HCT116 (cell line): ENCODE results near the gene FRY. TPM values are rescaled to one million over a fixed set of nuclear protein-coding genes. Genes with fewer than 3 reads are reported as not detected.

Source experiments
- ATAC-seq: fragments of 200-7000 bp; cut with Tn5 transposase; 2 replicates; pipeline ENCODE4 v1.9.1; 2020; ENCODE audit warnings: mild to moderate bottlenecking, moderate library complexity
- BruUV-seq: library from RNA; stranded (reverse); fragments of 400-500 nt; replicated peaks from 2 replicates; lab custom pipeline; 2021; lab: Mats Ljungman, UMichigan
- CTCF ChIA-PET: fragments of 300-600 bp; sonication (Branson Sonifier 250); formaldehyde crosslinking; loops from one replicate; lab custom pipeline; 2021; ENCODE audit warnings: antibody characterized with exemption; lab: Charles Lee
- POLR2A ChIA-PET: fragments of 300-600, 350-600 bp; sonication (Branson Sonifier 250); formaldehyde crosslinking; loops from one replicate; lab custom pipeline; 2021; ENCODE audit warnings: antibody characterized with exemption; lab: Charles Lee
- RAD21 ChIA-PET, 2 experiments: fragments of 300-600 bp; sonication (Branson Sonifier 250); formaldehyde crosslinking; loops; one replicate each; lab custom pipeline; 2023; ENCODE audit warnings: low total read pairs in 2 of 2; ENCODE audit not compliant: uncharacterized antibody in 2 of 2, unreplicated experiment in 2 of 2, low non-redundant PET in 1 of 2; lab: Charles Lee
- DNase-seq: peaks from one replicate; pipeline ENCODE4 v3.0.0-alpha.2; 2010; ENCODE audit warnings: low read depth, low spot score
- H2AFZ ChIP-seq: fragments of 200-600 bp; shearing (Covaris generic), sonication (generic); 2 replicates; pipeline ENCODE4 v1.6.1; 2017; ENCODE audit warnings: low read depth, mixed run types, mixed read lengths, antibody characterized with exemption, low read length; ENCODE audit not compliant: poor library complexity, severe bottlenecking
- H3K27ac ChIP-seq: 2 replicates; pipeline ENCODE4 v1.5.1; 2012; ENCODE audit warnings: low read depth, low read length
- H3K27me3 ChIP-seq: fragments of 200-600 bp; sonication (generic); 2 replicates; pipeline ENCODE4 v1.6.1; 2016; ENCODE audit warnings: mixed run types, low read length, mixed read lengths; ENCODE audit not compliant: insufficient read depth
- H3K36me3 ChIP-seq, 2 experiments: fragments of 200-500 bp in 1 of 2; fragments of 200-600 bp in 1 of 2; sonication (Bioruptor generic) in 1 of 2; sonication (generic) in 1 of 2; 2 replicates each; pipeline versions ENCODE4 v1.5.1 to v1.6.1; 2014 to 2016; ENCODE audit warnings: low read length in 2 of 2, inconsistent platforms in 1 of 2, mixed read lengths in 1 of 2, mixed run types in 1 of 2; ENCODE audit not compliant: insufficient read depth in 2 of 2, control insufficient read depth in 1 of 2
- H3K4me1 ChIP-seq, 2 experiments: fragments of 200-600 bp in 1 of 2; sonication (generic) in 1 of 2; 2 replicates each; pipeline versions ENCODE4 v1.5.1 to v1.6.1; 2012 to 2017; ENCODE audit warnings: low read length in 2 of 2, inconsistent platforms in 1 of 2, mild to moderate bottlenecking in 1 of 2, mixed read lengths in 1 of 2, mixed run types in 1 of 2, moderate library complexity in 1 of 2; ENCODE audit not compliant: insufficient read depth in 2 of 2, control insufficient read depth in 1 of 2
- H3K4me2 ChIP-seq: fragments of 200-600 bp; sonication (generic); 2 replicates; pipeline ENCODE4 v1.6.1; 2017; ENCODE audit warnings: mixed run types, low read length, mixed read lengths
- H3K4me3 ChIP-seq, 2 experiments: fragments of 200-600 bp in 1 of 2; sonication (generic) in 1 of 2; replicated peaks in 1 of 2; 2 replicates each; pipeline ENCODE4 v1.5.1; 2011 to 2016; ENCODE audit warnings: low read length in 2 of 2, control low read depth in 1 of 2, low read depth in 1 of 2, mild to moderate bottlenecking in 1 of 2, mixed read lengths in 1 of 2, mixed run types in 1 of 2
- H3K79me2 ChIP-seq: fragments of 200-600 bp; sonication (generic); 2 replicates; pipeline ENCODE4 v1.6.1; 2017; ENCODE audit warnings: mild to moderate bottlenecking, mixed run types, low read length, moderate library complexity, mixed read lengths; ENCODE audit not compliant: insufficient read depth
- H3K9ac ChIP-seq: fragments of 200-600 bp; sonication (generic); 2 replicates; pipeline ENCODE4 v1.6.1; 2016; ENCODE audit warnings: low read length, mixed read lengths
- H3K9me2 ChIP-seq: fragments of 200-600 bp; sonication (generic), shearing (Covaris generic); 2 replicates; pipeline ENCODE4 v1.6.1; 2017; ENCODE audit warnings: mixed run types, mild to moderate bottlenecking, moderate library complexity; ENCODE audit not compliant: insufficient read depth
- H3K9me3 ChIP-seq, 2 experiments: fragments of 200-500 bp in 1 of 2; fragments of 200-600 bp in 1 of 2; sonication (Bioruptor generic) in 1 of 2; sonication (generic) in 1 of 2; 2 replicates each; pipeline ENCODE4 v1.6.1; 2014 to 2017; ENCODE audit warnings: low read length in 2 of 2, mixed read lengths in 2 of 2, inconsistent platforms in 1 of 2, low read depth in 1 of 2, mild to moderate bottlenecking in 1 of 2, mixed run types in 1 of 2, moderate library complexity in 1 of 2; ENCODE audit not compliant: control insufficient read depth in 1 of 2, insufficient read depth in 1 of 2
- H4K20me1 ChIP-seq: fragments of 200-600 bp; sonication (generic), shearing (Covaris generic); 2 replicates; pipeline ENCODE4 v1.6.1; 2017; ENCODE audit warnings: mixed run types, mild to moderate bottlenecking, moderate library complexity; ENCODE audit not compliant: insufficient read depth
- CBX3 ChIP-seq: IDR thresholded peaks from 2 replicates; pipeline ENCODE4 v1.6.1; 2012; ENCODE audit warnings: low read depth
- EGR1 ChIP-seq: IDR thresholded peaks from 2 replicates; pipeline ENCODE4 v1.6.1; 2012; ENCODE audit warnings: low read depth
- ELF1 ChIP-seq: IDR thresholded peaks from 2 replicates; pipeline ENCODE4 v1.6.1; 2012; ENCODE audit warnings: low read depth, borderline replicate concordance
- EZH2 ChIP-seq: fragments of 200-600 bp; sonication (generic); IDR thresholded peaks from 2 replicates; pipeline ENCODE4 v1.6.1; 2017; ENCODE audit warnings: antibody characterized with exemption, mixed run types
- EZH2phosphoT487 ChIP-seq: fragments of 200-600 bp; IDR thresholded peaks from 2 replicates; pipeline ENCODE4 v1.6.1; 2018; ENCODE audit warnings: antibody characterized with exemption, borderline replicate concordance
- FOSL1 ChIP-seq: IDR thresholded peaks from 2 replicates; pipeline ENCODE4 v1.6.1; 2012; ENCODE audit warnings: low read depth
- JUND ChIP-seq: IDR thresholded peaks from 2 replicates; pipeline ENCODE4 v1.6.1; 2012
- POLR2A ChIP-seq: IDR thresholded peaks from 2 replicates; pipeline ENCODE4 v1.7.0; 2011; ENCODE audit warnings: borderline replicate concordance; ENCODE audit not compliant: insufficient read depth, insufficient read length; ENCODE audit errors: extremely low read depth
- POLR2AphosphoS5 ChIP-seq: IDR thresholded peaks from 2 replicates; pipeline ENCODE4 v1.6.1; 2011; ENCODE audit warnings: mild to moderate bottlenecking, low read depth, low read length, moderate library complexity
- RAD21 ChIP-seq: IDR thresholded peaks from 2 replicates; pipeline ENCODE4 v1.6.1; 2012; ENCODE audit warnings: low read depth, mild to moderate bottlenecking
- REST ChIP-seq: IDR thresholded peaks from 2 replicates; pipeline ENCODE4 v1.6.1; 2012; ENCODE audit warnings: low read depth
- SIN3A ChIP-seq: IDR thresholded peaks from 2 replicates; pipeline ENCODE4 v1.6.1; 2012; ENCODE audit warnings: low read depth
- SP1 ChIP-seq: IDR thresholded peaks from 2 replicates; pipeline ENCODE4 v1.6.1; 2012; ENCODE audit warnings: low read depth
- SRF ChIP-seq: IDR thresholded peaks from 2 replicates; pipeline ENCODE4 v1.6.1; 2012; ENCODE audit warnings: low read depth
- TCF7L2 ChIP-seq: IDR thresholded peaks from 2 replicates; pipeline ENCODE4 v1.7.0; 2011; ENCODE audit warnings: borderline replicate concordance, inconsistent platforms; ENCODE audit not compliant: insufficient read depth, insufficient read length; ENCODE audit errors: extremely low read depth
- ZFX ChIP-seq: fragments of 450-650 bp; IDR thresholded peaks from 2 replicates; pipeline ENCODE4 v1.6.1; 2017
- ZNF274 ChIP-seq: fragments of 200-500 bp; sonication (Bioruptor generic); IDR thresholded peaks from 2 replicates; pipeline ENCODE4 v1.6.1; 2014; ENCODE audit warnings: mild to moderate bottlenecking, low read depth, low read length, inconsistent platforms
- intact Hi-C: fragments of 100-400 bp; cut with micrococcal nuclease; formaldehyde crosslinking; loops from 2 replicates; pipeline ENCODE4 v1.10.0; 2022
- total RNA-seq: library from RNA; stranded (reverse); gene quantifications from one replicate; pipeline ENCODE4 v1.2.1, GENCODE V29; 2021; ENCODE audit not compliant: unreplicated experiment
- TF ChIP-seq, protein P1 (sequence below): IDR thresholded peaks from 2 replicates; pipeline ENCODE4 v1.6.1; 2012
- TF ChIP-seq, protein P2 (sequence below): IDR thresholded peaks from 2 replicates; pipeline ENCODE4 v1.6.1; 2012
- TF ChIP-seq, protein P3 (sequence below), 3 experiments: fragments of 200-600 bp in 1 of 3; sonication (generic) in 1 of 3; IDR thresholded peaks in 2 of 3; conservative IDR thresholded peaks in 1 of 3; 2 replicates each; pipeline ENCODE4 v1.5.1; 2012 to 2017; ENCODE audit warnings: low read depth in 2 of 3, low read length in 2 of 3, antibody characterized with exemption in 1 of 3, borderline replicate concordance in 1 of 3, control low read depth in 1 of 3, mild to moderate bottlenecking in 1 of 3, mixed read lengths in 1 of 3, mixed run types in 1 of 3, moderate library complexity in 1 of 3; ENCODE audit not compliant: insufficient read depth in 1 of 3

Gene FRY
- total RNA-seq, 1 experiment from 2014 or later: 1.4 TPM

GRCh38 chr13:32210101-32210500, 178.5 kb downstream of the FRY start:
- ChIA-PET RAD21 (no interaction called here), POLR2A (no interaction called here), CTCF (no interaction called here)
- H3K9ac ChIP-seq: no peak overlapping the region
- no peak overlapping the region for H2AFZ ChIP-seq
- H3K4me1 ChIP-seq: no peaks in the 10 kb centered on the region
- no peak overlapping the region for H3K4me3 ChIP-seq
- H3K79me2 ChIP-seq: no peaks in the 10 kb centered on the region
- TF ChIP-seq, protein P1, sequence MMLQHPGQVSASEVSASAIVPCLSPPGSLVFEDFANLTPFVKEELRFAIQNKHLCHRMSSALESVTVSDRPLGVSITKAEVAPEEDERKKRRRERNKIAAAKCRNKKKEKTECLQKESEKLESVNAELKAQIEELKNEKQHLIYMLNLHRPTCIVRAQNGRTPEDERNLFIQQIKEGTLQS: no peak
- TF ChIP-seq SRF (no peak), ZNF274 (no peak), FOSL1 (no peak), SIN3A (no peak), POLR2A (no peak), CBX3 (no peak), TCF7L2 (no peak), EGR1 (no peak), SP1 (no peak), EZH2phosphoT487 (no peak), ZFX (no peak), ELF1 (no peak), RAD21 (no peak), REST (no peak), JUND (no peak), EZH2 (no peak), POLR2AphosphoS5 (no peak)
- TF ChIP-seq, protein P2, sequence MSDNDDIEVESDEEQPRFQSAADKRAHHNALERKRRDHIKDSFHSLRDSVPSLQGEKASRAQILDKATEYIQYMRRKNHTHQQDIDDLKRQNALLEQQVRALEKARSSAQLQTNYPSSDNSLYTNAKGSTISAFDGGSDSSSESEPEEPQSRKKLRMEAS: no peak
- TF ChIP-seq, protein P3, sequence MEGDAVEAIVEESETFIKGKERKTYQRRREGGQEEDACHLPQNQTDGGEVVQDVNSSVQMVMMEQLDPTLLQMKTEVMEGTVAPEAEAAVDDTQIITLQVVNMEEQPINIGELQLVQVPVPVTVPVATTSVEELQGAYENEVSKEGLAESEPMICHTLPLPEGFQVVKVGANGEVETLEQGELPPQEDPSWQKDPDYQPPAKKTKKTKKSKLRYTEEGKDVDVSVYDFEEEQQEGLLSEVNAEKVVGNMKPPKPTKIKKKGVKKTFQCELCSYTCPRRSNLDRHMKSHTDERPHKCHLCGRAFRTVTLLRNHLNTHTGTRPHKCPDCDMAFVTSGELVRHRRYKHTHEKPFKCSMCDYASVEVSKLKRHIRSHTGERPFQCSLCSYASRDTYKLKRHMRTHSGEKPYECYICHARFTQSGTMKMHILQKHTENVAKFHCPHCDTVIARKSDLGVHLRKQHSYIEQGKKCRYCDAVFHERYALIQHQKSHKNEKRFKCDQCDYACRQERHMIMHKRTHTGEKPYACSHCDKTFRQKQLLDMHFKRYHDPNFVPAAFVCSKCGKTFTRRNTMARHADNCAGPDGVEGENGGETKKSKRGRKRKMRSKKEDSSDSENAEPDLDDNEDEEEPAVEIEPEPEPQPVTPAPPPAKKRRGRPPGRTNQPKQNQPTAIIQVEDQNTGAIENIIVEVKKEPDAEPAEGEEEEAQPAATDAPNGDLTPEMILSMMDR (IDR thresholded peaks at IDR 0.05 in 2 of 3, conservative IDR thresholded peaks at IDR 0.05 in 1 of 3; ENCODE audit: borderline replicate concordance in 1 of 3, insufficient read depth in 1 of 3, low read depth in 2 of 3, low read length in 2 of 3): no peak
- intact Hi-C loops: no loop called here
- ATAC-seq: no peak
- no peaks in the 10 kb centered on the region for H4K20me1 ChIP-seq
- H3K9me3 ChIP-seq: no peaks in the 10 kb centered on the region
- H3K27me3 ChIP-seq: no peaks in the 10 kb centered on the region
- H3K27ac ChIP-seq: no peak overlapping the region
- no peak overlapping the region for H3K4me2 ChIP-seq
- no peaks in the 10 kb centered on the region for H3K9me2 ChIP-seq
- BruUV-seq: no TSS peak
- H3K36me3 ChIP-seq: no peaks in the 10 kb centered on the region
- no peak for DNase-seq
